SJSA1 (cell line): ENCODE data around the gene CRYBA1. TPM values are rescaled to one million over a fixed set of nuclear protein-coding genes. Genes with fewer than 3 reads are reported as not detected.
"Not testable (repeated sequence)": the region's sequence is repeated elsewhere in the genome, so short reads cannot be mapped to it uniquely, and the experiment has no call there.

Source experiments
- DNase-seq, 2 experiments: peaks; one replicate each; pipeline ENCODE4 v3.0.0-alpha.2; 2015 to 2020; ENCODE audit warnings: low spot score in 2 of 2, low read depth in 1 of 2
- H3K27ac ChIP-seq: fragments of 250-450 bp; sonication (Bioruptor Pico); 2 replicates; pipeline ENCODE4 v1.5.1; 2020; ENCODE audit warnings: mild to moderate bottlenecking, moderate library complexity
- H3K27me3 ChIP-seq: fragments of 250-450 bp; sonication (Bioruptor Pico); replicated peaks from 2 replicates; pipeline ENCODE4 v1.5.1; 2020; ENCODE audit warnings: mild to moderate bottlenecking, moderate library complexity
- H3K36me3 ChIP-seq: fragments of 250-450 bp; sonication (Bioruptor Pico); 2 replicates; pipeline ENCODE4 v1.5.1; 2020; ENCODE audit warnings: mild to moderate bottlenecking
- H3K4me1 ChIP-seq: fragments of 250-450 bp; sonication (Bioruptor Pico); replicated peaks from 2 replicates; pipeline ENCODE4 v1.6.1; 2021; ENCODE audit warnings: mild to moderate bottlenecking
- H3K4me3 ChIP-seq: fragments of 250-450 bp; sonication (Bioruptor Pico); 2 replicates; pipeline ENCODE4 v1.5.1; 2020; ENCODE audit warnings: mild to moderate bottlenecking
- H3K9me3 ChIP-seq: fragments of 250-450 bp; sonication (Bioruptor Pico); replicated peaks from 2 replicates; pipeline ENCODE4 v1.5.1; 2020; ENCODE audit warnings: mild to moderate bottlenecking
- total RNA-seq: library from RNA; depleted of rRNA; stranded (reverse); fragments of >200 nt; shearing (Covaris generic); gene quantifications from 2 replicates; pipeline ENCODE4 v1.2.3, GENCODE V29; 2014

CRYBA1 gene
- total RNA-seq, 1 experiment from 2014 or later = not detected

GRCh38 chr17:29243792-29244191 is 2.9 kb upstream of the CRYBA1 start:
- Histone ChIP-seq H3K9me3 (no peaks in the 10 kb centered on the region; the same call in 1 of the 2 replicates), H3K4me1 (peaks cover 19% of the 10 kb centered on the region), H3K27me3 (no peaks in the 10 kb centered on the region), H3K27ac (no peak overlapping the region), H3K4me3 (no peak overlapping the region), H3K36me3 (no peaks in the 10 kb centered on the region)
- DNase-seq = no peak

DNA sequence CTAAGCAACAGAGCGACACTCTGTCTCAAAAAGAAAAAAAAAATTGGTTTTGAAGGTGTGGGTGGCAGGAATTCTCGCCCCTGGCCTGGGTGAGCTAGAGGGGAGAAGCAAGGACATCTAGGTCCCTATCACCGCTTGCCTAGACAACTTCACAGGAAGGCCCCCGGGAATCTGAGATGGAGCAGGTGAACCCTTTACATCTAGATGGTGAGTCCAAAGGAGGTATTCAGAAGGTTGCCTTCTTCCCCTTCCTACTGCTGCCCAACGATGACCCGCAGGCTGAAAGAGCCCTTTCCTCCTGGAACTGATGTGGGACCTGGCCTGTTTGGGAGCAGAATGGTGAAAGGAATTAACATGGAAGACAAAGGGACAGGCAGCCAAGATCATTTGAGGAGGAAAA is 1.3 kb upstream of the CRYBA1 start:
- Histone ChIP-seq H3K36me3 (no peaks in the 10 kb centered on the region), H3K27me3 (no peaks in the 10 kb centered on the region), H3K4me1 (peaks cover 16% of the 10 kb centered on the region), H3K27ac (no peak overlapping the region), H3K9me3 (no peaks in the 10 kb centered on the region; the same call in 1 of the 2 replicates), H3K4me3 (no peak overlapping the region)
- DNase-seq = no peak

- H3K27me3 ChIP-seq = no peaks in the 10 kb centered on the region
- no peaks in the 10 kb centered on the region for H3K4me1 ChIP-seq
- H3K27ac ChIP-seq = no peak overlapping the region
- no peak overlapping the region for H3K4me3 ChIP-seq
- no peaks in the 10 kb centered on the region for H3K36me3 ChIP-seq
- no peaks in the 10 kb centered on the region; the same call in 1 of the 2 replicates for H3K9me3 ChIP-seq
- DNase-seq = no peak
These were observed 560 bp downstream of the CRYBA1 start for GRCh38 chr17:29247219-29247618.

DNA sequence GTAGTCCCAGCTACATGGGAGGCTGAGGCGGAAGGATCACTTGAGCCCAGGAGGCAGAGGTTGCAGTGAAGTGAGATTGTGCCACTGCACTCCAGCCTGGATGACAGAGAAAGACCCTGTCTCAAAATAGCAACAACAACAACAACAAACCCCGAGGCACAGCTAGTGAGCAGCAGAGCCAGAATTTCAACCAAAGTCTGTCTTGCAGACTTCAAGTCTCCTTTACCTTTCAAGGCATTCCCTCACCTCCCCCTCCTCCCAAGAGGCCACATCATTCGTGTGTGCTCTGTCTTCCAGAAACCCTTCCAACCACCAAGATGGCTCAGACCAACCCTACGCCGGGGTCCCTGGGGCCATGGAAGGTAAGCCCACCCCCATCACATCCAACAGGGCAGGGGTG is 2.2 kb downstream of the CRYBA1 start:
- H3K4me3 ChIP-seq = no peak overlapping the region
- no peaks in the 10 kb centered on the region for H3K9me3 ChIP-seq

GRCh38 chr17:29250666-29251065 is 4.0 kb downstream of the CRYBA1 start:
- Histone ChIP-seq H3K27me3 (no peaks in the 10 kb centered on the region), H3K27ac (no peak overlapping the region), H3K9me3 (no peaks in the 10 kb centered on the region), H3K4me1 (no peaks in the 10 kb centered on the region), H3K36me3 (peaks cover 6% of the 10 kb centered on the region; the same call in 1 of the 2 replicates), H3K4me3 (no peak overlapping the region)
- DNase-seq = no peak

More for the DNA sequence above, 2.2 kb downstream of the CRYBA1 start:
- Histone ChIP-seq H3K36me3 (no peaks in the 10 kb centered on the region), H3K27ac (no peak overlapping the region), H3K27me3 (no peaks in the 10 kb centered on the region), H3K4me1 (no peaks in the 10 kb centered on the region)
- no peak for DNase-seq

GRCh38 chr17:29251184-29251583 is 4.5 kb downstream of the CRYBA1 start:
- H3K36me3 ChIP-seq = peaks cover 6% of the 10 kb centered on the region; the same call in 1 of the 2 replicates
- H3K4me1 ChIP-seq = no peaks in the 10 kb centered on the region
- no peak for DNase-seq
- no peaks in the 10 kb centered on the region for H3K9me3 ChIP-seq
- H3K27ac ChIP-seq = no peak overlapping the region
- no peaks in the 10 kb centered on the region for H3K27me3 ChIP-seq
- H3K4me3 ChIP-seq = no peak overlapping the region

- H3K36me3 ChIP-seq = peaks cover 8% of the 10 kb centered on the region; the same call in 1 of the 2 replicates
- no peaks in the 10 kb centered on the region for H3K27me3 ChIP-seq
- no peak overlapping the region for H3K27ac ChIP-seq
- no peak for DNase-seq
- H3K9me3 ChIP-seq = no peaks in the 10 kb centered on the region
- peaks cover 6% of the 10 kb centered on the region for H3K4me1 ChIP-seq
- H3K4me3 ChIP-seq = no peak overlapping the region
These were observed 5.6 kb downstream of the CRYBA1 start for GRCh38 chr17:29252101-29252791.

GRCh38 chr17:29253037-29253436 is 6.4 kb downstream of the CRYBA1 start:
- Histone ChIP-seq H3K27ac (no peak overlapping the region), H3K4me3 (no peak overlapping the region), H3K36me3 (peaks cover 13% of the 10 kb centered on the region), H3K4me1 (peaks cover 12% of the 10 kb centered on the region), H3K9me3 (no peaks in the 10 kb centered on the region), H3K27me3 (no peaks in the 10 kb centered on the region)
- no peak for DNase-seq

GRCh38 chr17:29255926-29256522 is 9.4 kb downstream of the CRYBA1 start:
- Histone ChIP-seq H3K4me3 (no peak overlapping the region), H3K36me3 (peaks cover 35% of the 10 kb centered on the region)

GRCh38 chr17:29256735-29257466 is 10.2 kb downstream of the CRYBA1 start:
- Histone ChIP-seq H3K36me3 (peaks cover 43% of the 10 kb centered on the region), H3K4me1 (peaks cover 15% of the 10 kb centered on the region), H3K4me3 (no peak overlapping the region), H3K27ac (no peak overlapping the region), H3K9me3 (no peaks in the 10 kb centered on the region), H3K27me3 (no peaks in the 10 kb centered on the region)
- DNase-seq = no peak

More at GRCh38 chr17:29255926-29256522, 9.4 kb downstream of the CRYBA1 start:
- H3K27ac ChIP-seq = no peak overlapping the region
- H3K9me3 ChIP-seq = no peaks in the 10 kb centered on the region
- H3K4me1 ChIP-seq = peaks cover 15% of the 10 kb centered on the region
- DNase-seq = no peak
- H3K27me3 ChIP-seq = no peaks in the 10 kb centered on the region

- Histone ChIP-seq H3K4me1 (peaks cover 15% of the 10 kb centered on the region), H3K4me3 (no peak overlapping the region), H3K27ac (no peak overlapping the region), H3K27me3 (no peaks in the 10 kb centered on the region), H3K36me3 (peaks cover 50% of the 10 kb centered on the region), H3K9me3 (no peaks in the 10 kb centered on the region)
- no peak for DNase-seq
These were observed 11.1 kb downstream of the CRYBA1 start for GRCh38 chr17:29257756-29258155.

DNA sequence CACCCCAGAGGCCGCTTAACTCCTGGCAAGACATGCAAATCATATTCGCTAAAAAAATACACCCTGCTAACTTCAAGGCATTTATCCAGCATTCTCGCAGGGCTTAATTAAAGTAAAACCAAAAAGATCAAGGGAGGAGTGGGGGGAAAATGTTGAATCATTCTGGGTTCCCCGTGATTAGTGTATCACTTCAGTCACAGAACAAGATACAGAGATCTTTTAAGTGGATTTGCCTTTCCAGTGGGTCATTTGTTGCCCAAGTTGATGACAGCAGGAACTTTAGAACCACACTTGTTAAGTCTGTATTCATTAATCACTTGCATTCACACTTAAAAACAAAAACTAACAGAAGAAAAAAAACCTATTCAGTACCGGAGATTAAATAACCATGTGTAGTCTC is 17.3 kb downstream of the CRYBA1 start:
- H3K4me3 ChIP-seq = no peak overlapping the region
- no peak overlapping the region for H3K27ac ChIP-seq
- peaks cover 85% of the 10 kb centered on the region for H3K36me3 ChIP-seq
- DNase-seq = no peak
- no peaks in the 10 kb centered on the region for H3K27me3 ChIP-seq
- H3K9me3 ChIP-seq = no peaks in the 10 kb centered on the region
- H3K4me1 ChIP-seq = no peaks in the 10 kb centered on the region

GRCh38 chr17:29271980-29272379 is 25.3 kb downstream of the CRYBA1 start:
- H3K27ac ChIP-seq, H3K4me3 ChIP-seq, H3K27me3 ChIP-seq, DNase-seq, H3K4me1 ChIP-seq, H3K9me3 ChIP-seq: not testable (repeated sequence)
- peaks cover 84% of the 10 kb centered on the region for H3K36me3 ChIP-seq

DNA sequence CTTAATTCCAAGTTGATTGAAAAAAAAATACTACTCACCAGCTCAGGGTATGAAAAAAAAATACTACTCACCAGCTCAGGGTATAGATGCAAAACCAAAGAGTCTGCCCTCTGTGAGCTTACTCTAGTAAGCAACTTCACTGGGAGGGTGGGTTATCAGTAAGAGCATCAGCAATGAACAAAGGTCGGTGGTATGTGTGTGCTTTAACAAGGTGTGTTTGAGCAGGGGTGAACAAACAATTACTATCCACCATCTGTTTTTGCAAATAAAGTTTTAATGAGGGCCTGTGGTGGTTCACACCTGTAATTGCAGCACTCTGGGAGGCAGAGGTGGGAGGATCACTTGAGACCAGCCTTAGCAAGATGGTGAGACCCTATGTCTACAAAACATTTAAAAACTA is 27.3 kb downstream of the CRYBA1 start:
- peaks cover 85% of the 10 kb centered on the region for H3K36me3 ChIP-seq
- H3K27me3 ChIP-seq = no peaks in the 10 kb centered on the region
- H3K4me3 ChIP-seq = no peak overlapping the region
- no peak overlapping the region for H3K27ac ChIP-seq
- no peak for DNase-seq
- H3K9me3 ChIP-seq = no peaks in the 10 kb centered on the region
- no peaks in the 10 kb centered on the region for H3K4me1 ChIP-seq
